Mucosa of descending colon (tissue), 3 donors: ENCODE results near the gene NOL4L. TPM values are rescaled to one million over a fixed set of nuclear protein-coding genes. Genes with fewer than 3 reads are reported as not detected.

Experiments
- ATAC-seq: fragments of 200-7000 bp; cut with Tn5 transposase; one replicate; pipeline ENCODE4 v1.9.1; 2020; ENCODE audit warnings: mild to moderate bottlenecking, moderate library complexity
- DNase-seq, 3 donors: peaks; one replicate each; pipeline ENCODE4 v3.0.0-alpha.2; 2020
- H3K36me3 ChIP-seq: fragments of 200-600 bp; one replicate; pipeline ENCODE4 v1.8.0; 2021; ENCODE audit warnings: low read depth, mild to moderate bottlenecking
- H3K4me1 ChIP-seq: fragments of 200-600 bp; one replicate; pipeline ENCODE4 v1.8.0; 2021; ENCODE audit warnings: low read depth, mild to moderate bottlenecking
- H3K4me3 ChIP-seq: fragments of 200-600 bp; one replicate; pipeline ENCODE4 v1.8.0; 2021; ENCODE audit warnings: mild to moderate bottlenecking
- H3K9me3 ChIP-seq: fragments of 200-600 bp; one replicate; pipeline ENCODE4 v1.8.0; 2021; ENCODE audit warnings: mild to moderate bottlenecking
- CTCF ChIP-seq: fragments of 200-600 bp; IDR thresholded peaks from one replicate; pipeline ENCODE4 v1.8.0; 2022; ENCODE audit warnings: antibody characterized with exemption, mild to moderate bottlenecking
- intact Hi-C, 2 donors: fragments of 100-400 bp; cut with DNase I in 1 of 2; cut with micrococcal nuclease in 1 of 2; formaldehyde crosslinking; loops; one replicate each; pipeline versions ENCODE4 v1.11.0 to v1.11.1; 2022; cut with DNase I, micrococcal nuclease
- total RNA-seq, 3 donors: library from RNA; stranded (reverse); fragmentation: NEBNext Ultra II Directional in 2 of 3; extraction: Animal tissue kit (Norgen Biotek cat#: 25700) in 2 of 3; gene quantifications; one replicate each; pipeline versions ENCODE4 v1.2.1 to v1.2.4, GENCODE V29; 2021 to 2023
- donor health status: DM: no; HTN: no; CAD: no; lungs with moderate emphysema.
- donor health status: DM: no; HTN: no; CAD: no.
- donor health status: DM: no; HTN: yes; CAD: no.

The NOL4L gene
- total RNA-seq, 3 donors from 2014 or later, result 46.1 to 75.3 (median 55.1) TPM

- peak; percentile 84 to 91 (median 86) for DNase-seq
- Histone ChIP-seq H3K4me3 (peak overlapping the region; percentile 72), H3K4me1 (peaks cover 39% of the 10 kb centered on the region), H3K9me3 (no peaks in the 10 kb centered on the region), H3K36me3 (no peaks in the 10 kb centered on the region)
- TF ChIP-seq CTCF, result no peak
- intact Hi-C loops, result no loop called here
- peak; percentile 67 for ATAC-seq
Measured at GRCh38 chr20:32483351-32484224, 101.5 kb downstream of the NOL4L start.

GRCh38 chr20:32482442-32483261 lies 102.5 kb downstream of the NOL4L start:
- DNase-seq (peak; percentile 62 to 78 (median 74)), ATAC-seq (peak; percentile 26)
- peaks cover 46% of the 10 kb centered on the region for H3K4me1 ChIP-seq
- intact Hi-C loops, result no loop called here
- peak overlapping the region; percentile 72 for H3K4me3 ChIP-seq
- H3K36me3 ChIP-seq, result no peaks in the 10 kb centered on the region
- no peaks in the 10 kb centered on the region for H3K9me3 ChIP-seq
- no peak for TF ChIP-seq CTCF

GRCh38 chr20:32482143-32482441 lies 103.0 kb downstream of the NOL4L start:
- H3K4me3 ChIP-seq, result no peak overlapping the region
- intact Hi-C loops, result no loop called here

GRCh38 chr20:32481311-32482142 lies 103.6 kb downstream of the NOL4L start:
- H3K36me3 ChIP-seq, result no peaks in the 10 kb centered on the region
- no peak overlapping the region for H3K4me3 ChIP-seq
- H3K4me1 ChIP-seq, result peaks cover 58% of the 10 kb centered on the region
- no peaks in the 10 kb centered on the region for H3K9me3 ChIP-seq
- DNase-seq, result peak; percentile 60 to 63 (median 63)
- no peak for TF ChIP-seq CTCF
- intact Hi-C loops, result no loop called here
- peak; percentile 6 for ATAC-seq

More at GRCh38 chr20:32482143-32482441, 103.0 kb downstream of the NOL4L start:
- DNase-seq, result no peak
- Histone ChIP-seq H3K36me3 (no peaks in the 10 kb centered on the region), H3K4me1 (peaks cover 52% of the 10 kb centered on the region), H3K9me3 (no peaks in the 10 kb centered on the region)
- no peak for TF ChIP-seq CTCF
- no peak for ATAC-seq
